Keratinocyte (primary cell): ENCODE results near the gene SAMD4A.

ENCODE experiments used
- CTCF ChIP-seq, 3 experiments: IDR thresholded peaks in 1 of 3; conservative IDR thresholded peaks in 1 of 3; optimal IDR thresholded peaks in 1 of 3; 2 replicates in 2 of 3; 3 replicates in 1 of 3; pipeline versions ENCODE3 to v1.5.1; 2011; ENCODE audit warnings: low read length in 3 of 3, mild to moderate bottlenecking in 3 of 3, moderate library complexity in 2 of 3, control low read depth in 1 of 3, inconsistent platforms in 1 of 3; ENCODE audit not compliant: insufficient read depth in 2 of 3; ENCODE audit errors: extremely low read depth in 1 of 3
- EZH2 ChIP-seq: IDR thresholded peaks from one replicate; pipeline ENCODE4 v1.6.1; 2012; ENCODE audit warnings: inconsistent platforms, mild to moderate bottlenecking, low read length, moderate library complexity

- TF ChIP-seq CTCF (optimal IDR thresholded peaks at IDR 0.05 in 1 of 3, IDR thresholded peaks at IDR 0.05 in 1 of 3, conservative IDR thresholded peaks at IDR 0.05 in 1 of 3; ENCODE audit: extremely low read depth in 1 of 3, insufficient read depth in 2 of 3, low read length in 3 of 3) (no peak), EZH2 (no peak)
Observed at GRCh38 chr14:54692284-54692772, 125.4 kb downstream of the SAMD4A start.
